GM23338 (cell line): ENCODE measurements around the gene UTS2R. TPM values are rescaled to one million over a fixed set of nuclear protein-coding genes. Genes with fewer than 3 reads are reported as not detected.

Source experiments
- ATAC-seq: fragments of 200-7000 bp; cut with Tn5 transposase; 3 replicates; pipeline ENCODE4 v1.9.1; 2020
- DNase-seq: peaks from one replicate; pipeline ENCODE4 v3.0.0-alpha.2; 2015; ENCODE audit warnings: low spot score
- H2AFZ ChIP-seq: fragments of 200-600 bp; sonication (generic); 2 replicates; pipeline ENCODE4 v1.8.0; 2016; ENCODE audit warnings: antibody characterized with exemption, mild to moderate bottlenecking, moderate library complexity
- H3F3A ChIP-seq: fragments of 200-600 bp; sonication (generic); replicated peaks from 2 replicates; pipeline ENCODE4 v1.8.0; 2017; ENCODE audit warnings: antibody characterized with exemption, mixed run types, low read depth
- H3K27ac ChIP-seq: fragments of 200-600 bp; sonication (generic); 2 replicates; pipeline ENCODE4 v1.6.1; 2016; ENCODE audit warnings: low read depth
- H3K27me3 ChIP-seq: fragments of 200-600 bp; sonication (generic); 2 replicates; pipeline ENCODE4 v1.8.0; 2016; ENCODE audit warnings: mild to moderate bottlenecking, mixed run types, moderate library complexity; ENCODE audit not compliant: insufficient read depth
- H3K36me3 ChIP-seq: fragments of 200-600 bp; sonication (generic); 2 replicates; pipeline ENCODE4 v1.8.0; 2016; ENCODE audit warnings: mild to moderate bottlenecking; ENCODE audit not compliant: insufficient read depth
- H3K4me1 ChIP-seq: fragments of 200-600 bp; sonication (generic); 2 replicates; pipeline ENCODE4 v1.8.0; 2016; ENCODE audit warnings: mild to moderate bottlenecking, moderate library complexity; ENCODE audit not compliant: insufficient read depth
- H3K4me2 ChIP-seq: fragments of 200-600 bp; sonication (generic); 2 replicates; pipeline ENCODE4 v1.7.1; 2017; ENCODE audit warnings: mixed run types
- H3K4me3 ChIP-seq: fragments of 200-600 bp; sonication (generic); 2 replicates; pipeline ENCODE4 v1.6.1; 2016; ENCODE audit warnings: mixed run types
- H3K79me2 ChIP-seq: fragments of 200-600 bp; sonication (generic); replicated peaks from 2 replicates; pipeline ENCODE4 v1.8.0; 2017; ENCODE audit warnings: mild to moderate bottlenecking; ENCODE audit not compliant: insufficient read depth
- H3K9me2 ChIP-seq: fragments of 200-600 bp; sonication (generic); 2 replicates; pipeline ENCODE4 v1.8.0; 2017; ENCODE audit not compliant: insufficient read depth
- H4K20me1 ChIP-seq: fragments of 200-600 bp; sonication (generic); replicated peaks from 2 replicates; pipeline ENCODE4 v1.8.0; 2017; ENCODE audit warnings: mild to moderate bottlenecking; ENCODE audit not compliant: insufficient read depth
- H3K27ac Mint-ChIP-seq: 2 replicates; pipeline ENCODE4 v1.8.0; 2020; ENCODE audit warnings: inconsistent platforms, mild to moderate bottlenecking, moderate library complexity, mixed read lengths
- H3K27me3 Mint-ChIP-seq: 3 replicates; pipeline ENCODE4 v1.8.0; 2022; ENCODE audit warnings: low read depth, mild to moderate bottlenecking, moderate library complexity, mixed read lengths, inconsistent platforms; ENCODE audit not compliant: insufficient read depth, poor library complexity
- H3K36me3 Mint-ChIP-seq: 3 replicates; pipeline ENCODE4 v1.8.0; 2021; ENCODE audit warnings: low read depth, mild to moderate bottlenecking, inconsistent platforms, moderate library complexity, mixed read lengths
- H3K4me1 Mint-ChIP-seq: 3 replicates; pipeline ENCODE4 v1.8.0; 2020; ENCODE audit warnings: mild to moderate bottlenecking, inconsistent platforms, mixed read lengths
- H3K4me3 Mint-ChIP-seq: 3 replicates; pipeline ENCODE4 v1.8.0; 2021; ENCODE audit warnings: moderate library complexity, mild to moderate bottlenecking, inconsistent platforms, mixed read lengths
- H3K9me3 Mint-ChIP-seq: 3 replicates; pipeline ENCODE4 v1.8.0; 2020; ENCODE audit warnings: moderate library complexity, mild to moderate bottlenecking, inconsistent platforms, mixed read lengths
- CREB1 ChIP-seq: fragments of 250-450 bp; sonication (Bioruptor Pico); IDR thresholded peaks from 2 replicates; pipeline ENCODE4 v1.5.0; 2020; ENCODE audit warnings: low read depth, mild to moderate bottlenecking, moderate library complexity
- EZH2 ChIP-seq: fragments of 200-600 bp; sonication (generic); IDR thresholded peaks from one replicate; pipeline ENCODE4 v1.8.0; 2017; ENCODE audit warnings: antibody characterized with exemption, mild to moderate bottlenecking, low read depth; ENCODE audit not compliant: unreplicated experiment
- JUNB ChIP-seq: IDR thresholded peaks from one replicate; pipeline ENCODE4 v1.6.1; 2016; ENCODE audit warnings: antibody characterized with exemption; ENCODE audit not compliant: unreplicated experiment
- NANOG ChIP-seq: IDR thresholded peaks from 2 replicates; pipeline ENCODE4 v1.6.1; 2016; ENCODE audit warnings: antibody characterized with exemption, borderline replicate concordance
- POLR2AphosphoS5 ChIP-seq: IDR thresholded peaks from 2 replicates; pipeline ENCODE4 v1.6.1; 2016; ENCODE audit warnings: antibody characterized with exemption, low read depth
- STAT1 ChIP-seq: IDR thresholded peaks from one replicate; pipeline ENCODE4 v1.6.1; 2016; ENCODE audit warnings: antibody characterized with exemption; ENCODE audit not compliant: unreplicated experiment
- ZNF114 ChIP-seq: fragments of 250-450 bp; sonication (Bioruptor Pico); IDR thresholded peaks from 2 replicates; pipeline ENCODE4 v1.5.0; 2020; ENCODE audit warnings: mild to moderate bottlenecking, moderate library complexity
- ZNF331 ChIP-seq: fragments of 250-450 bp; sonication (Bioruptor Pico); IDR thresholded peaks from 2 replicates; pipeline ENCODE4 v1.5.0; 2020; ENCODE audit warnings: low read depth, mild to moderate bottlenecking, moderate library complexity
- polyA plus RNA-seq: library from polyadenylated mRNA; unstranded; fragments of >200 nt; fragmentation: Nextera tagmentation; extraction: Ambion mirVana; gene quantifications from 2 replicates; pipeline ENCODE4 v1.2.1, GENCODE V29; 2016
- total RNA-seq: library from RNA; depleted of rRNA; stranded (reverse); fragments of >200 nt; shearing (Covaris generic); gene quantifications from 2 replicates; pipeline ENCODE4 v1.2.3, GENCODE V29; 2014
- TF ChIP-seq, protein P1 (sequence below): IDR thresholded peaks from one replicate; pipeline ENCODE4 v1.6.1; 2018; ENCODE audit warnings: antibody characterized with exemption; ENCODE audit not compliant: unreplicated experiment
- TF ChIP-seq, protein P2 (sequence below): IDR thresholded peaks from 2 replicates; pipeline ENCODE4 v1.6.1; 2016; ENCODE audit warnings: antibody characterized with exemption
- TF ChIP-seq, protein P3 (sequence below), 2 experiments: fragments of 200-600 bp in 1 of 2; sonication (generic) in 1 of 2; conservative IDR thresholded peaks; 2 replicates each; pipeline versions ENCODE4 v1.5.1 to v1.6.1; 2016 to 2017; ENCODE audit warnings: antibody characterized with exemption in 2 of 2, low read depth in 2 of 2, mild to moderate bottlenecking in 2 of 2, moderate library complexity in 1 of 2

UTS2R gene
- total and polyA plus RNA-seq, 2 experiments from 2014 or later: 0.49 TPM; not detected in 1

DNA sequence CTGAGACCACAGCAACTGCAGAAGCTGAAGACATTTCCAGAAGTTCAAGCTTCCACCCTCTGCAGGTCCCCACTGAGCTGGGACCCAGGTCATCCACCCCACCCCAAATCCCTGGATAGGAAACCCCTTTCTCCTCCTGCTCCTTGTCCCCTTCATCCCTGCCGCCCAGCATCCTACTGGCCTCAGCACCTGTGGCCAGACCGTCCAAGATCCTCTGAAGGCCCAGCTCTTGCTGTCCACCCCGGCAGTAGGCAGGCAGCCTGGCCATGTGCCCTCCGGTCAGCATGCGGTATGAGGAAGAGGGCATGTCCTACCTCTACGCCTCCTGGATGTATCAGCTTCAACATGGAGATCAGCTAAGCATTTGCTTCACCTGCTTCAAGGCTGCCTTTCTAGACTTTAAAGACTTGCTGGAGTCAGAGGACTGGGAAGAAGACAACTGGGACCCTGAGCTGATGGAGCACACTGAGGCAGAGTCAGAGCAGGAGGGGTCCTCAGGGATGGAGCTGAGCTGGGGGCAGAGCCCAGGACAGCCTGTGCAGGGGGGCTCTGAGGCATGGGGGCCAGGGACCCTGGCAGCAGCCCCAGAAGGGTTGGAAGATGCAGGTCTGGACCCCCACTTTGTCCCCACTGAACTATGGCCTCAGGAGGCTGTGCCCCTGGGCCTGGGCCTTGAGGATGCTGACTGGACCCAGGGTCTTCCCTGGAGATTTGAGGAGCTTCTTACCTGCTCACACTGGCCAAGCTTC lies 9.5 kb upstream of the UTS2R start:
- Mint-ChIP-seq H3K4me1 (peaks cover 13% of the 10 kb centered on the region; the same call in 2 of the 3 replicates), H3K9me3 (no peaks in the 10 kb centered on the region), H3K27ac (no peak overlapping the region), H3K4me3 (no peak overlapping the region), H3K36me3 (no peaks in the 10 kb centered on the region), H3K27me3 (peaks cover 17% of the 10 kb centered on the region)
- H3K27ac ChIP-seq: no peak overlapping the region
- TF ChIP-seq JUNB (no peak), CREB1 (CRISPR knock-in tag) (no peak), EZH2 (no peak), POLR2AphosphoS5 (no peak)
- TF ChIP-seq, protein P1, sequence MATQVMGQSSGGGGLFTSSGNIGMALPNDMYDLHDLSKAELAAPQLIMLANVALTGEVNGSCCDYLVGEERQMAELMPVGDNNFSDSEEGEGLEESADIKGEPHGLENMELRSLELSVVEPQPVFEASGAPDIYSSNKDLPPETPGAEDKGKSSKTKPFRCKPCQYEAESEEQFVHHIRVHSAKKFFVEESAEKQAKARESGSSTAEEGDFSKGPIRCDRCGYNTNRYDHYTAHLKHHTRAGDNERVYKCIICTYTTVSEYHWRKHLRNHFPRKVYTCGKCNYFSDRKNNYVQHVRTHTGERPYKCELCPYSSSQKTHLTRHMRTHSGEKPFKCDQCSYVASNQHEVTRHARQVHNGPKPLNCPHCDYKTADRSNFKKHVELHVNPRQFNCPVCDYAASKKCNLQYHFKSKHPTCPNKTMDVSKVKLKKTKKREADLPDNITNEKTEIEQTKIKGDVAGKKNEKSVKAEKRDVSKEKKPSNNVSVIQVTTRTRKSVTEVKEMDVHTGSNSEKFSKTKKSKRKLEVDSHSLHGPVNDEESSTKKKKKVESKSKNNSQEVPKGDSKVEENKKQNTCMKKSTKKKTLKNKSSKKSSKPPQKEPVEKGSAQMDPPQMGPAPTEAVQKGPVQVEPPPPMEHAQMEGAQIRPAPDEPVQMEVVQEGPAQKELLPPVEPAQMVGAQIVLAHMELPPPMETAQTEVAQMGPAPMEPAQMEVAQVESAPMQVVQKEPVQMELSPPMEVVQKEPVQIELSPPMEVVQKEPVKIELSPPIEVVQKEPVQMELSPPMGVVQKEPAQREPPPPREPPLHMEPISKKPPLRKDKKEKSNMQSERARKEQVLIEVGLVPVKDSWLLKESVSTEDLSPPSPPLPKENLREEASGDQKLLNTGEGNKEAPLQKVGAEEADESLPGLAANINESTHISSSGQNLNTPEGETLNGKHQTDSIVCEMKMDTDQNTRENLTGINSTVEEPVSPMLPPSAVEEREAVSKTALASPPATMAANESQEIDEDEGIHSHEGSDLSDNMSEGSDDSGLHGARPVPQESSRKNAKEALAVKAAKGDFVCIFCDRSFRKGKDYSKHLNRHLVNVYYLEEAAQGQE: no peak
- TF ChIP-seq, protein P2, sequence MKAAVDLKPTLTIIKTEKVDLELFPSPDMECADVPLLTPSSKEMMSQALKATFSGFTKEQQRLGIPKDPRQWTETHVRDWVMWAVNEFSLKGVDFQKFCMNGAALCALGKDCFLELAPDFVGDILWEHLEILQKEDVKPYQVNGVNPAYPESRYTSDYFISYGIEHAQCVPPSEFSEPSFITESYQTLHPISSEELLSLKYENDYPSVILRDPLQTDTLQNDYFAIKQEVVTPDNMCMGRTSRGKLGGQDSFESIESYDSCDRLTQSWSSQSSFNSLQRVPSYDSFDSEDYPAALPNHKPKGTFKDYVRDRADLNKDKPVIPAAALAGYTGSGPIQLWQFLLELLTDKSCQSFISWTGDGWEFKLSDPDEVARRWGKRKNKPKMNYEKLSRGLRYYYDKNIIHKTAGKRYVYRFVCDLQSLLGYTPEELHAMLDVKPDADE: no peak
- H3K79me2 ChIP-seq: no peaks in the 10 kb centered on the region
- no peak overlapping the region for H3K4me2 ChIP-seq
- no peaks in the 10 kb centered on the region for H3F3A ChIP-seq
- no peak for DNase-seq
- no peaks in the 10 kb centered on the region for H3K27me3 ChIP-seq
- no peak overlapping the region for H3K4me3 ChIP-seq
- no peaks in the 10 kb centered on the region for H3K4me1 ChIP-seq
- no peaks in the 10 kb centered on the region for H3K36me3 ChIP-seq
- H2AFZ ChIP-seq: no peak overlapping the region
- no peak for ATAC-seq
- H4K20me1 ChIP-seq: no peaks in the 10 kb centered on the region
- H3K9me2 ChIP-seq: no peaks in the 10 kb centered on the region

DNA sequence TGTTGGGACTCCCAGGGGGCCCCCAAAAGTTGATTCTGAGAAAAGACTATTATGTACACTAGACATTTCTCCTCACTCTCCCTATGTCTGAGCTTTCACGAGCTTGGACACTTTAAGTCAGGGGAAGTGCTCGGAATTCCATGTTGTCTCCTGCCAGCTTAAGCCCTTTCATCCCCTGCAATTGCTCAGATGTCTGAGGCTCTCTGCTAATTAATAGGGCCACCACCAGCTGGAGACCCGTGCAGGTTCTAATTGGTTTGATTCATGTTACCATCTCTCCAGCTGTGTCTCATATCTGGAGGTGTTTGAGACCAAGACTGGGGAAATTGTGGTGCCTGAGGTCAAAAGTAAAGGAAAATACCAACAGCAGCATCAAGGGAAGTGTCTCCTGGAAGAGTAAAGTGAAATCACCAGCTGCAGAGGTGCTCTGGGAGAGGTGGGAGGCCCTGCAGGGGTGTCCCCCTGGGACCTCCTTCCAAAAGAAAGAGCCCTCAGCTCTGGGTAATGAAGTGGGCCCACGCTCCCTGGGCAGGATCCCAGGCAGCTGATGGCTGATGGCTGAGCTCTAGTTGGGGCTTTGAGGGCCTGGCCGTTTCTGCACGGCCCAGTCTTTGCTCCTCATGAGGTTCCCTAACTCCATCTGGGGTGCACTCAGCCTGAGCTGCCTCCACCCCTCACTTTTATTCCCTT lies 5.8 kb upstream of the UTS2R start:
- Histone ChIP-seq H3F3A (no peaks in the 10 kb centered on the region), H4K20me1 (no peaks in the 10 kb centered on the region), H3K27me3 (peaks cover 16% of the 10 kb centered on the region), H3K9me2 (no peaks in the 10 kb centered on the region), H3K79me2 (no peaks in the 10 kb centered on the region), H2AFZ (no peak overlapping the region), H3K4me3 (no peak overlapping the region), H3K4me1 (no peaks in the 10 kb centered on the region), H3K36me3 (no peaks in the 10 kb centered on the region), H3K4me2 (no peak overlapping the region), H3K27ac (no peak overlapping the region)
- Mint-ChIP-seq H3K4me3 (no peak overlapping the region), H3K36me3 (peaks cover 4% of the 10 kb centered on the region; the same call in 2 of the 3 replicates), H3K27me3 (peaks cover 28% of the 10 kb centered on the region), H3K9me3 (peaks cover 12% of the 10 kb centered on the region; the same call in 2 of the 3 replicates), H3K27ac (no peak overlapping the region), H3K4me1 (peaks cover 13% of the 10 kb centered on the region)
- ATAC-seq (no peak), DNase-seq (no peak)
- TF ChIP-seq, protein P2: no peak
- no peak for TF ChIP-seq ZNF331 (CRISPR knock-in tag)
- no peak for TF ChIP-seq ZNF114
- no peak for TF ChIP-seq STAT1
- TF ChIP-seq, protein P3, sequence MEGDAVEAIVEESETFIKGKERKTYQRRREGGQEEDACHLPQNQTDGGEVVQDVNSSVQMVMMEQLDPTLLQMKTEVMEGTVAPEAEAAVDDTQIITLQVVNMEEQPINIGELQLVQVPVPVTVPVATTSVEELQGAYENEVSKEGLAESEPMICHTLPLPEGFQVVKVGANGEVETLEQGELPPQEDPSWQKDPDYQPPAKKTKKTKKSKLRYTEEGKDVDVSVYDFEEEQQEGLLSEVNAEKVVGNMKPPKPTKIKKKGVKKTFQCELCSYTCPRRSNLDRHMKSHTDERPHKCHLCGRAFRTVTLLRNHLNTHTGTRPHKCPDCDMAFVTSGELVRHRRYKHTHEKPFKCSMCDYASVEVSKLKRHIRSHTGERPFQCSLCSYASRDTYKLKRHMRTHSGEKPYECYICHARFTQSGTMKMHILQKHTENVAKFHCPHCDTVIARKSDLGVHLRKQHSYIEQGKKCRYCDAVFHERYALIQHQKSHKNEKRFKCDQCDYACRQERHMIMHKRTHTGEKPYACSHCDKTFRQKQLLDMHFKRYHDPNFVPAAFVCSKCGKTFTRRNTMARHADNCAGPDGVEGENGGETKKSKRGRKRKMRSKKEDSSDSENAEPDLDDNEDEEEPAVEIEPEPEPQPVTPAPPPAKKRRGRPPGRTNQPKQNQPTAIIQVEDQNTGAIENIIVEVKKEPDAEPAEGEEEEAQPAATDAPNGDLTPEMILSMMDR (conservative IDR thresholded peaks at IDR 0.05; ENCODE audit: low read depth in 2 of 2): no peak
- TF ChIP-seq, protein P1: no peak
- TF ChIP-seq JUNB: no peak
- no peak for TF ChIP-seq NANOG
